ENCODE data around the gene KCNAB2.

Gene KCNAB2

GRCh38 chr1:6087958-6088357 lies 42.3 kb downstream of the KCNAB2 start:
- H3K27me3 ChIP-seq (ENCODE audit: control insufficient read depth, insufficient read depth, low read length, poor library complexity, severe bottlenecking), result no peaks in the 10 kb centered on the region
- H3K36me3 ChIP-seq (ENCODE audit: control insufficient read depth, insufficient read depth, low read length), result no peaks in the 10 kb centered on the region
- peaks cover 8% of the 10 kb centered on the region for H3K4me1 ChIP-seq (ENCODE audit: control insufficient read depth, insufficient read depth, low read length)
- H3K4me3 ChIP-seq (ENCODE audit: insufficient read depth, low read depth, low read length), result no peak overlapping the region
- no peak overlapping the region for H3K27ac ChIP-seq (ENCODE audit: insufficient read depth, low read depth, low read length, poor library complexity, severe bottlenecking)
- no peaks in the 10 kb centered on the region for H3K9me3 ChIP-seq (ENCODE audit: control insufficient read depth, low read length)
- 92% methylated on average over 5 of the region's 6 CpGs for WGBS, 2 experiments

GRCh38 chr1:6088956-6089355 lies 43.3 kb downstream of the KCNAB2 start:
- Histone ChIP-seq H3K4me1 (ENCODE audit: control insufficient read depth, insufficient read depth, low read length) (peaks cover 4% of the 10 kb centered on the region), H3K36me3 (ENCODE audit: control insufficient read depth, insufficient read depth, low read length) (no peaks in the 10 kb centered on the region), H3K27ac (ENCODE audit: insufficient read depth, low read depth, low read length, poor library complexity, severe bottlenecking) (no peak overlapping the region), H3K4me3 (ENCODE audit: insufficient read depth, low read depth, low read length) (no peak overlapping the region), H3K27me3 (ENCODE audit: control insufficient read depth, insufficient read depth, low read length, poor library complexity, severe bottlenecking) (no peaks in the 10 kb centered on the region), H3K9me3 (ENCODE audit: control insufficient read depth, low read length) (no peaks in the 10 kb centered on the region)
- WGBS, 2 experiments, result 91 to 93% methylated on average over 19 of the region's 19 CpGs

GRCh38 chr1:6090288-6090687 lies 44.6 kb downstream of the KCNAB2 start:
- H3K27me3 ChIP-seq (ENCODE audit: control insufficient read depth, insufficient read depth, low read length, poor library complexity, severe bottlenecking), result no peaks in the 10 kb centered on the region
- H3K4me3 ChIP-seq (ENCODE audit: insufficient read depth, low read depth, low read length), result no peak overlapping the region
- H3K9me3 ChIP-seq (ENCODE audit: control insufficient read depth, low read length), result no peaks in the 10 kb centered on the region
- H3K27ac ChIP-seq (ENCODE audit: insufficient read depth, low read depth, low read length, poor library complexity, severe bottlenecking), result no peak overlapping the region
- H3K4me1 ChIP-seq (ENCODE audit: control insufficient read depth, insufficient read depth, low read length), result no peaks in the 10 kb centered on the region
- 92% methylated on average over 18 of the region's 18 CpGs for WGBS, 2 experiments
- H3K36me3 ChIP-seq (ENCODE audit: control insufficient read depth, insufficient read depth, low read length), result no peaks in the 10 kb centered on the region

GRCh38 chr1:6090996-6091822 lies 45.5 kb downstream of the KCNAB2 start:
- Histone ChIP-seq H3K4me1 (ENCODE audit: control insufficient read depth, insufficient read depth, low read length) (no peaks in the 10 kb centered on the region), H3K4me3 (ENCODE audit: insufficient read depth, low read depth, low read length) (no peak overlapping the region), H3K36me3 (ENCODE audit: control insufficient read depth, insufficient read depth, low read length) (no peaks in the 10 kb centered on the region), H3K27ac (ENCODE audit: insufficient read depth, low read depth, low read length, poor library complexity, severe bottlenecking) (no peak overlapping the region), H3K9me3 (ENCODE audit: control insufficient read depth, low read length) (no peaks in the 10 kb centered on the region), H3K27me3 (ENCODE audit: control insufficient read depth, insufficient read depth, low read length, poor library complexity, severe bottlenecking) (no peaks in the 10 kb centered on the region)
- WGBS, 2 experiments, result 88 to 90% methylated on average over 24 to 25 of the region's 25 CpGs

- Histone ChIP-seq H3K9me3 (ENCODE audit: control insufficient read depth, low read length) (no peaks in the 10 kb centered on the region), H3K36me3 (ENCODE audit: control insufficient read depth, insufficient read depth, low read length) (no peaks in the 10 kb centered on the region), H3K27me3 (ENCODE audit: control insufficient read depth, insufficient read depth, low read length, poor library complexity, severe bottlenecking) (no peaks in the 10 kb centered on the region), H3K4me3 (ENCODE audit: insufficient read depth, low read depth, low read length) (no peak overlapping the region), H3K27ac (ENCODE audit: insufficient read depth, low read depth, low read length, poor library complexity, severe bottlenecking) (no peak overlapping the region), H3K4me1 (ENCODE audit: control insufficient read depth, insufficient read depth, low read length) (no peaks in the 10 kb centered on the region)
- 92 to 93% methylated on average over 10 of the region's 10 CpGs for WGBS, 2 experiments
These were observed 46.1 kb downstream of the KCNAB2 start for GRCh38 chr1:6091823-6092109.

- no peaks in the 10 kb centered on the region for H3K27me3 ChIP-seq (ENCODE audit: control insufficient read depth, insufficient read depth, low read length, poor library complexity, severe bottlenecking)
- H3K9me3 ChIP-seq (ENCODE audit: control insufficient read depth, low read length), result no peaks in the 10 kb centered on the region
- H3K4me1 ChIP-seq (ENCODE audit: control insufficient read depth, insufficient read depth, low read length), result no peaks in the 10 kb centered on the region
- H3K4me3 ChIP-seq (ENCODE audit: insufficient read depth, low read depth, low read length), result no peak overlapping the region
- H3K27ac ChIP-seq (ENCODE audit: insufficient read depth, low read depth, low read length, poor library complexity, severe bottlenecking), result no peak overlapping the region
- H3K36me3 ChIP-seq (ENCODE audit: control insufficient read depth, insufficient read depth, low read length), result no peaks in the 10 kb centered on the region
- 89 to 93% methylated on average over 10 of the region's 10 CpGs for WGBS, 2 experiments
These were observed 46.5 kb downstream of the KCNAB2 start for GRCh38 chr1:6092211-6092610.

- H3K27me3 ChIP-seq (ENCODE audit: control insufficient read depth, insufficient read depth, low read length, poor library complexity, severe bottlenecking), result no peaks in the 10 kb centered on the region
- whole genome bisulfite sequencing, 2 experiments, result 92% methylated on average over 10 of the region's 10 CpGs
- no peaks in the 10 kb centered on the region for H3K9me3 ChIP-seq (ENCODE audit: control insufficient read depth, low read length)
- no peaks in the 10 kb centered on the region for H3K36me3 ChIP-seq (ENCODE audit: control insufficient read depth, insufficient read depth, low read length)
- H3K4me3 ChIP-seq (ENCODE audit: insufficient read depth, low read depth, low read length), result no peak overlapping the region
- no peak overlapping the region for H3K27ac ChIP-seq (ENCODE audit: insufficient read depth, low read depth, low read length, poor library complexity, severe bottlenecking)
- H3K4me1 ChIP-seq (ENCODE audit: control insufficient read depth, insufficient read depth, low read length), result no peaks in the 10 kb centered on the region
These were observed 47.4 kb downstream of the KCNAB2 start for GRCh38 chr1:6093071-6093470.

- no peaks in the 10 kb centered on the region for H3K36me3 ChIP-seq (ENCODE audit: control insufficient read depth, insufficient read depth, low read length)
- 91 to 96% methylated on average over 9 of the region's 9 CpGs for WGBS, 2 experiments
- no peak overlapping the region for H3K27ac ChIP-seq (ENCODE audit: insufficient read depth, low read depth, low read length, poor library complexity, severe bottlenecking)
- no peaks in the 10 kb centered on the region for H3K4me1 ChIP-seq (ENCODE audit: control insufficient read depth, insufficient read depth, low read length)
- H3K4me3 ChIP-seq (ENCODE audit: insufficient read depth, low read depth, low read length), result no peak overlapping the region
- no peaks in the 10 kb centered on the region for H3K27me3 ChIP-seq (ENCODE audit: control insufficient read depth, insufficient read depth, low read length, poor library complexity, severe bottlenecking)
- H3K9me3 ChIP-seq (ENCODE audit: control insufficient read depth, low read length), result no peaks in the 10 kb centered on the region
These were observed 47.9 kb downstream of the KCNAB2 start for GRCh38 chr1:6093611-6094010.

- no peak overlapping the region for H3K4me3 ChIP-seq (ENCODE audit: insufficient read depth, low read depth, low read length)
- H3K4me1 ChIP-seq (ENCODE audit: control insufficient read depth, insufficient read depth, low read length), result no peaks in the 10 kb centered on the region
- no peaks in the 10 kb centered on the region for H3K9me3 ChIP-seq (ENCODE audit: control insufficient read depth, low read length)
- H3K27ac ChIP-seq (ENCODE audit: insufficient read depth, low read depth, low read length, poor library complexity, severe bottlenecking), result no peak overlapping the region
- no peaks in the 10 kb centered on the region for H3K27me3 ChIP-seq (ENCODE audit: control insufficient read depth, insufficient read depth, low read length, poor library complexity, severe bottlenecking)
- 92 to 96% methylated on average over 19 of the region's 19 CpGs for WGBS, 2 experiments
- no peaks in the 10 kb centered on the region for H3K36me3 ChIP-seq (ENCODE audit: control insufficient read depth, insufficient read depth, low read length)
These were observed 48.6 kb downstream of the KCNAB2 start for GRCh38 chr1:6094246-6094645.

- Histone ChIP-seq H3K4me1 (ENCODE audit: control insufficient read depth, insufficient read depth, low read length) (no peaks in the 10 kb centered on the region), H3K27ac (ENCODE audit: insufficient read depth, low read depth, low read length, poor library complexity, severe bottlenecking) (no peak overlapping the region), H3K9me3 (ENCODE audit: control insufficient read depth, low read length) (no peaks in the 10 kb centered on the region), H3K4me3 (ENCODE audit: insufficient read depth, low read depth, low read length) (no peak overlapping the region), H3K36me3 (ENCODE audit: control insufficient read depth, insufficient read depth, low read length) (no peaks in the 10 kb centered on the region), H3K27me3 (ENCODE audit: control insufficient read depth, insufficient read depth, low read length, poor library complexity, severe bottlenecking) (no peaks in the 10 kb centered on the region)
- WGBS, 2 experiments, result 94% methylated on average over 21 of the region's 21 CpGs
These were observed 49.3 kb downstream of the KCNAB2 start for GRCh38 chr1:6094801-6095505.

Data from ectodermal cell (in vitro differentiated cells).